Testis (tissue), 3 donors: ENCODE data around the gene SLC16A1. TPM values are rescaled to one million over a fixed set of nuclear protein-coding genes. Genes with fewer than 3 reads are reported as not detected.

Experiments
- DNase-seq: peaks from one replicate; pipeline ENCODE4 v3.0.0-alpha.2; 2019
- H3K27ac ChIP-seq, 2 donors: fragments of 200-600 bp; sonication (generic); one replicate each; pipeline ENCODE4 v1.5.1; 2019
- H3K27me3 ChIP-seq: fragments of 200-600 bp; sonication (generic); one replicate; pipeline ENCODE4 v1.5.1; 2019
- H3K36me3 ChIP-seq: fragments of 200-600 bp; sonication (generic); one replicate; pipeline ENCODE4 v1.5.1; 2017; ENCODE audit warnings: low read depth; ENCODE audit errors: missing control alignments
- H3K4me1 ChIP-seq: fragments of 200-600 bp; sonication (generic); one replicate; pipeline ENCODE4 v1.5.1; 2019
- H3K4me3 ChIP-seq, 2 donors: fragments of 200-600 bp; sonication (generic); one replicate each; pipeline ENCODE4 v1.5.1; 2017 to 2019
- H3K9me3 ChIP-seq: fragments of 200-600 bp; sonication (generic); one replicate; pipeline ENCODE4 v1.5.1; 2017
- CTCF ChIP-seq, 3 experiments: fragments of 450-650 bp in 2 of 3; fragments of 200-600 bp in 1 of 3; sonication (generic) in 1 of 3; IDR thresholded peaks; one replicate each; pipeline ENCODE4 v1.5.1; 2016 to 2019; ENCODE audit warnings: antibody characterized with exemption in 3 of 3, mild to moderate bottlenecking in 2 of 3, moderate library complexity in 1 of 3
- POLR2A ChIP-seq: fragments of 450-650 bp; IDR thresholded peaks from one replicate; pipeline ENCODE4 v1.6.1; 2017; ENCODE audit warnings: antibody characterized with exemption, mild to moderate bottlenecking, moderate library complexity
- WGBS, 2 donors: methylation state at CpG; one replicate each; pipeline ENCODE4 v1.1.5; 2018; 5-methylcytosine and 5-hydroxymethylcytosine counted together
- intact Hi-C: fragments of 100-400 bp; cut with DNase I; formaldehyde crosslinking; loops from one replicate; pipeline ENCODE4 v1.15.1; 2023; ENCODE audit warnings: low total_unique reads
- polyA plus RNA-seq: library from polyadenylated mRNA; stranded (reverse); fragments of 350-450 nt; fragmentation: Illumina TruSeq; extraction: RNeasy Lipid Tissue Mini Kit (QIAGEN cat#74804); gene quantifications from one replicate; pipeline ENCODE4 v1.2.3, GENCODE V29; 2014; ENCODE audit warnings: low read depth, low replicate concordance; ENCODE audit not compliant: insufficient read depth
- total RNA-seq, 2 donors: library from RNA; depleted of rRNA; stranded (reverse); fragments of >200 nt; gene quantifications; one replicate each; pipeline ENCODE4 v1.2.3, GENCODE V29; 2016

Gene SLC16A1
- total and polyA plus RNA-seq, 3 donors from 2014 or later, result 70.3 to 130 (median 102) TPM

- Histone ChIP-seq H3K4me3 (no peak overlapping the region), H3K4me1 (no peaks in the 10 kb centered on the region), H3K36me3 (no peaks in the 10 kb centered on the region), H3K27me3 (no peaks in the 10 kb centered on the region), H3K27ac (no peak overlapping the region), H3K9me3 (no peaks in the 10 kb centered on the region)
- intact Hi-C loops, result no loop called here
- TF ChIP-seq POLR2A (no peak), CTCF (IDR thresholded peaks at IDR 0.05) (no peak)
- 72 to 93% methylated on average over 3 of the region's 3 CpGs for WGBS, 2 donors
- DNase-seq, result no peak
Observed at GRCh38 chr1:112939810-112940209, 16.2 kb downstream of the SLC16A1 start.

GRCh38 chr1:112938210-112938609, 17.8 kb downstream of the SLC16A1 start:
- intact Hi-C loops, result no loop called here
- no peaks in the 10 kb centered on the region for H3K36me3 ChIP-seq
- no peak overlapping the region for H3K27ac ChIP-seq
- 61 to 64% methylated on average over 3 of the region's 3 CpGs for WGBS, 2 donors
- TF ChIP-seq CTCF (IDR thresholded peaks at IDR 0.05) (no peak), POLR2A (no peak)
- no peaks in the 10 kb centered on the region for H3K4me1 ChIP-seq
- H3K4me3 ChIP-seq, result no peak overlapping the region
- no peak for DNase-seq
- no peaks in the 10 kb centered on the region for H3K27me3 ChIP-seq
- H3K9me3 ChIP-seq, result no peaks in the 10 kb centered on the region

- Histone ChIP-seq H3K27me3 (no peaks in the 10 kb centered on the region), H3K9me3 (no peaks in the 10 kb centered on the region), H3K4me3 (no peak overlapping the region), H3K36me3 (no peaks in the 10 kb centered on the region), H3K4me1 (no peaks in the 10 kb centered on the region), H3K27ac (no peak overlapping the region)
- intact Hi-C loops, result no loop called here
- DNase-seq, result no peak
- TF ChIP-seq POLR2A (no peak), CTCF (IDR thresholded peaks at IDR 0.05) (no peak)
Observed at GRCh38 chr1:112937495-112937894, 18.5 kb downstream of the SLC16A1 start.

- Histone ChIP-seq H3K4me1 (no peaks in the 10 kb centered on the region), H3K27ac (no peak overlapping the region), H3K27me3 (no peaks in the 10 kb centered on the region), H3K36me3 (no peaks in the 10 kb centered on the region), H3K4me3 (no peak overlapping the region), H3K9me3 (no peaks in the 10 kb centered on the region)
- no peak for DNase-seq
- TF ChIP-seq POLR2A, result no peak
- TF ChIP-seq CTCF (IDR thresholded peaks at IDR 0.05), result no peak
- intact Hi-C loops, result no loop called here
- 32 to 37% methylated on average over 2 of the region's 2 CpGs for WGBS, 2 donors
Observed at GRCh38 chr1:112937070-112937469, 18.9 kb downstream of the SLC16A1 start.

- no peak overlapping the region for H3K4me3 ChIP-seq
- H3K36me3 ChIP-seq, result no peaks in the 10 kb centered on the region
- H3K4me1 ChIP-seq, result no peaks in the 10 kb centered on the region
- H3K27me3 ChIP-seq, result no peaks in the 10 kb centered on the region
- no peak for TF ChIP-seq POLR2A
- TF ChIP-seq CTCF (IDR thresholded peaks at IDR 0.05), result no peak
- no peaks in the 10 kb centered on the region for H3K9me3 ChIP-seq
- intact Hi-C loops, result no loop called here
- DNase-seq, result no peak
- no peak overlapping the region for H3K27ac ChIP-seq
Observed at GRCh38 chr1:112935461-112936111, 20.4 kb downstream of the SLC16A1 start.
